A673 (cell line): ENCODE measurements around the gene FERMT3.

ENCODE experiments used
- EZH2 ChIP-seq: fragments of 200-600 bp; sonication (generic); IDR thresholded peaks from 2 replicates; pipeline ENCODE4 v1.6.1; 2017; ENCODE audit warnings: borderline replicate concordance, low read depth, mild to moderate bottlenecking, mixed read lengths, antibody characterized with exemption, low read length; ENCODE audit not compliant: poor library complexity, severe bottlenecking
- TF ChIP-seq, protein P1 (sequence below): fragments of 300-800, 200-600 bp; sonication (generic); conservative IDR thresholded peaks from 2 replicates; pipeline ENCODE4 v1.5.1; 2017; ENCODE audit warnings: low read depth, mild to moderate bottlenecking, antibody characterized with exemption, low read length, moderate library complexity, mixed read lengths

DNA sequence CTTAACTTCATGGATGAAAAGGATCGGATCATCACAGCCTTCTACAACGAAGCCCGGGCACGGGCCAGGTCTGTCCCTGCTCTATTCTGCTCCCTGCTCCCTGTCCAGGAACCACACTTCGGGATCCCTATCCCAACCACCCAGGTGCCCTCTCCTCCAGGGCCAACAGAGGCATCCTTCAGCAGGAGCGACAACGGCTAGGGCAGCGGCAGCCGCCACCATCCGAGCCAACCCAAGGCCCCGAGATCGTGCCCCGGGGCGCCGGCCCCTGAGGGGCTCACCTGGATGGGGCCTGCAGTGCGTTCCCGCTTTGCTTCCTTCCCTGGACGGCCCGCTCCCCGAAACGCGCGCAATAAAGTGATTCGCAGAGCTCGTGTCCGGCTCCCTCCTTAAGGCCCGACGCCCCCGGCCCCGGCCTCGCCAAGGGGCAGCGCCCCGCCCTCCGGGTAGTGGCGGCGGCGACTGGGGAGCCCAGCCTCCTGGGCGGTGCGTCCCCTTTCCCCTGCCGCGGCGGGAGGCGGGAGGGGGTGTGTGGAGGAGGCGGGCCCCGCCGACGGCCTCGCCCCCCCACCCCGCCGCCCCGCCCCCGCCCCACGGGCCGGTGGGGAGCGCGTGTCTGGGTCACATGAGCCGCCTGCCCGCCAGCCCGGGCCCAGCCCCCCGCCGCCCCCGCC is 27.5 kb downstream of the FERMT3 start, which contains the start of gene VEGFB:
- TF ChIP-seq, protein P1, sequence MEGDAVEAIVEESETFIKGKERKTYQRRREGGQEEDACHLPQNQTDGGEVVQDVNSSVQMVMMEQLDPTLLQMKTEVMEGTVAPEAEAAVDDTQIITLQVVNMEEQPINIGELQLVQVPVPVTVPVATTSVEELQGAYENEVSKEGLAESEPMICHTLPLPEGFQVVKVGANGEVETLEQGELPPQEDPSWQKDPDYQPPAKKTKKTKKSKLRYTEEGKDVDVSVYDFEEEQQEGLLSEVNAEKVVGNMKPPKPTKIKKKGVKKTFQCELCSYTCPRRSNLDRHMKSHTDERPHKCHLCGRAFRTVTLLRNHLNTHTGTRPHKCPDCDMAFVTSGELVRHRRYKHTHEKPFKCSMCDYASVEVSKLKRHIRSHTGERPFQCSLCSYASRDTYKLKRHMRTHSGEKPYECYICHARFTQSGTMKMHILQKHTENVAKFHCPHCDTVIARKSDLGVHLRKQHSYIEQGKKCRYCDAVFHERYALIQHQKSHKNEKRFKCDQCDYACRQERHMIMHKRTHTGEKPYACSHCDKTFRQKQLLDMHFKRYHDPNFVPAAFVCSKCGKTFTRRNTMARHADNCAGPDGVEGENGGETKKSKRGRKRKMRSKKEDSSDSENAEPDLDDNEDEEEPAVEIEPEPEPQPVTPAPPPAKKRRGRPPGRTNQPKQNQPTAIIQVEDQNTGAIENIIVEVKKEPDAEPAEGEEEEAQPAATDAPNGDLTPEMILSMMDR = no peak
- no peak for TF ChIP-seq EZH2
